Measurements from ENCODE around the gene EPHA6.

DNA sequence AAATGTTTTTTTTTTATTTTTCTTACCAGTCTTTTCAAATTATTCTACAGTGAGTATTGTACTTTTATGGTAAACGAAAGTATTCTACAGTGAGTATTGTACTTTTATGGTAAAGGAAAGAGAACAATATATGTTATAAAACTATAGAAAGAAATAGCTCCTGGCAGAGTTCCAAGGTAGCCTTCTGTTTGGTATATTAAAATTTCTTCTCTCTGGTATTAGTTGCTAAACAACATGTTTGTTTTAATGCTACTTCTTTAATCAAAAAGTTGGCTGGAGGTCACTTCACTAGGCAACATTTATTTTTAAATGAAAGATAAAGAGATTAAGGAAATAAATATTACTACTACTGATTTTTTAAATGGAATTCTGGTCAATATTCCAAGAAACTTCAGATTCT is 841.6 kb downstream of the EPHA6 start:
- TF ChIP-seq, protein P1, sequence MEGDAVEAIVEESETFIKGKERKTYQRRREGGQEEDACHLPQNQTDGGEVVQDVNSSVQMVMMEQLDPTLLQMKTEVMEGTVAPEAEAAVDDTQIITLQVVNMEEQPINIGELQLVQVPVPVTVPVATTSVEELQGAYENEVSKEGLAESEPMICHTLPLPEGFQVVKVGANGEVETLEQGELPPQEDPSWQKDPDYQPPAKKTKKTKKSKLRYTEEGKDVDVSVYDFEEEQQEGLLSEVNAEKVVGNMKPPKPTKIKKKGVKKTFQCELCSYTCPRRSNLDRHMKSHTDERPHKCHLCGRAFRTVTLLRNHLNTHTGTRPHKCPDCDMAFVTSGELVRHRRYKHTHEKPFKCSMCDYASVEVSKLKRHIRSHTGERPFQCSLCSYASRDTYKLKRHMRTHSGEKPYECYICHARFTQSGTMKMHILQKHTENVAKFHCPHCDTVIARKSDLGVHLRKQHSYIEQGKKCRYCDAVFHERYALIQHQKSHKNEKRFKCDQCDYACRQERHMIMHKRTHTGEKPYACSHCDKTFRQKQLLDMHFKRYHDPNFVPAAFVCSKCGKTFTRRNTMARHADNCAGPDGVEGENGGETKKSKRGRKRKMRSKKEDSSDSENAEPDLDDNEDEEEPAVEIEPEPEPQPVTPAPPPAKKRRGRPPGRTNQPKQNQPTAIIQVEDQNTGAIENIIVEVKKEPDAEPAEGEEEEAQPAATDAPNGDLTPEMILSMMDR (conservative IDR thresholded peaks at IDR 0.05; ENCODE audit: low read depth, low read length): no peak
- no peak for TF ChIP-seq EZH2 (IDR thresholded peaks at IDR 0.05; ENCODE audit: low read length, unreplicated experiment)
